HFFc6 (cell line): Measurements from ENCODE around the gene SEPTIN1. TPM values are rescaled to one million over a fixed set of nuclear protein-coding genes. Genes with fewer than 3 reads are reported as not detected.
A peak's percentile ranks its signal among the peaks of the same experiment; 100 is the strongest.

Experiments
- DNase-seq: peaks from one replicate; pipeline ENCODE4 v3.0.0-alpha.2; 2018
- H3K27ac Mint-ChIP-seq: 2 replicates; pipeline ENCODE4 v1.8.0; 2020; ENCODE audit warnings: mild to moderate bottlenecking, mixed read lengths
- H3K27me3 Mint-ChIP-seq: 2 replicates; pipeline ENCODE4 v1.8.0; 2021; ENCODE audit warnings: mild to moderate bottlenecking, moderate library complexity, mixed read lengths; ENCODE audit not compliant: insufficient read depth
- H3K36me3 Mint-ChIP-seq: 2 replicates; pipeline ENCODE4 v1.8.0; 2021; ENCODE audit warnings: low read depth, mixed read lengths
- H3K4me1 Mint-ChIP-seq: 2 replicates; pipeline ENCODE4 v1.8.0; 2020; ENCODE audit warnings: low read depth, mixed read lengths
- H3K4me3 Mint-ChIP-seq: 2 replicates; pipeline ENCODE4 v1.8.0; 2020; ENCODE audit warnings: mild to moderate bottlenecking, moderate library complexity, mixed read lengths
- H3K9me3 Mint-ChIP-seq: 2 replicates; pipeline ENCODE4 v1.8.0; 2020; ENCODE audit warnings: mild to moderate bottlenecking, mixed read lengths
- total RNA-seq, 6 experiments: library from RNA; stranded (reverse); fragmentation: NEBNext Ultra II Directional; extraction: Animal tissue kit (Norgen Biotek cat#: 25700); gene quantifications; 2 replicates in 1 of 6; 3 replicates in 5 of 6; pipeline ENCODE4 v1.2.3, GENCODE V29; 2021
- TF ChIP-seq, protein P1 (sequence below): fragments of 200-600 bp; sonication (generic); IDR thresholded peaks from 2 replicates; pipeline ENCODE4 v1.5.0; 2021; ENCODE audit warnings: antibody characterized with exemption, mild to moderate bottlenecking

The SEPTIN1 gene
- total RNA-seq, 6 experiments from 2014 or later = 1.5 to 2.8 (median 1.8) TPM

GRCh38 chr16:30414159-30414558, 31.8 kb upstream of the SEPTIN1 start:
- TF ChIP-seq, protein P1, sequence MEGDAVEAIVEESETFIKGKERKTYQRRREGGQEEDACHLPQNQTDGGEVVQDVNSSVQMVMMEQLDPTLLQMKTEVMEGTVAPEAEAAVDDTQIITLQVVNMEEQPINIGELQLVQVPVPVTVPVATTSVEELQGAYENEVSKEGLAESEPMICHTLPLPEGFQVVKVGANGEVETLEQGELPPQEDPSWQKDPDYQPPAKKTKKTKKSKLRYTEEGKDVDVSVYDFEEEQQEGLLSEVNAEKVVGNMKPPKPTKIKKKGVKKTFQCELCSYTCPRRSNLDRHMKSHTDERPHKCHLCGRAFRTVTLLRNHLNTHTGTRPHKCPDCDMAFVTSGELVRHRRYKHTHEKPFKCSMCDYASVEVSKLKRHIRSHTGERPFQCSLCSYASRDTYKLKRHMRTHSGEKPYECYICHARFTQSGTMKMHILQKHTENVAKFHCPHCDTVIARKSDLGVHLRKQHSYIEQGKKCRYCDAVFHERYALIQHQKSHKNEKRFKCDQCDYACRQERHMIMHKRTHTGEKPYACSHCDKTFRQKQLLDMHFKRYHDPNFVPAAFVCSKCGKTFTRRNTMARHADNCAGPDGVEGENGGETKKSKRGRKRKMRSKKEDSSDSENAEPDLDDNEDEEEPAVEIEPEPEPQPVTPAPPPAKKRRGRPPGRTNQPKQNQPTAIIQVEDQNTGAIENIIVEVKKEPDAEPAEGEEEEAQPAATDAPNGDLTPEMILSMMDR = no peak
- Mint-ChIP-seq H3K27me3 (peaks cover 1% of the 10 kb centered on the region; the same call in 1 of the 2 replicates), H3K36me3 (peaks cover 15% of the 10 kb centered on the region), H3K4me1 (peaks cover 34% of the 10 kb centered on the region), H3K4me3 (no peak overlapping the region), H3K9me3 (no peaks in the 10 kb centered on the region), H3K27ac (no peak overlapping the region)
- no peak for DNase-seq

GRCh38 chr16:30413112-30413806, 30.9 kb upstream of the SEPTIN1 start:
- Mint-ChIP-seq H3K27ac (no peak overlapping the region; the same call in 1 of the 2 replicates), H3K27me3 (peaks cover 1% of the 10 kb centered on the region; the same call in 1 of the 2 replicates), H3K36me3 (peaks cover 11% of the 10 kb centered on the region), H3K4me1 (peaks cover 41% of the 10 kb centered on the region), H3K4me3 (no peak overlapping the region), H3K9me3 (no peaks in the 10 kb centered on the region)
- TF ChIP-seq, protein P1 = no peak
- no peak for DNase-seq

- Mint-ChIP-seq H3K27ac (peak overlapping the region; percentile 63), H3K27me3 (peaks cover 1% of the 10 kb centered on the region; the same call in 1 of the 2 replicates), H3K9me3 (no peaks in the 10 kb centered on the region), H3K36me3 (peaks cover 11% of the 10 kb centered on the region), H3K4me3 (peak overlapping the region; percentile 91), H3K4me1 (peaks cover 33% of the 10 kb centered on the region)
- peak; percentile 76 for DNase-seq
- TF ChIP-seq, protein P1 = peak; percentile 95
Measured at GRCh38 chr16:30409125-30410060, 27.0 kb upstream of the SEPTIN1 start.

DNA sequence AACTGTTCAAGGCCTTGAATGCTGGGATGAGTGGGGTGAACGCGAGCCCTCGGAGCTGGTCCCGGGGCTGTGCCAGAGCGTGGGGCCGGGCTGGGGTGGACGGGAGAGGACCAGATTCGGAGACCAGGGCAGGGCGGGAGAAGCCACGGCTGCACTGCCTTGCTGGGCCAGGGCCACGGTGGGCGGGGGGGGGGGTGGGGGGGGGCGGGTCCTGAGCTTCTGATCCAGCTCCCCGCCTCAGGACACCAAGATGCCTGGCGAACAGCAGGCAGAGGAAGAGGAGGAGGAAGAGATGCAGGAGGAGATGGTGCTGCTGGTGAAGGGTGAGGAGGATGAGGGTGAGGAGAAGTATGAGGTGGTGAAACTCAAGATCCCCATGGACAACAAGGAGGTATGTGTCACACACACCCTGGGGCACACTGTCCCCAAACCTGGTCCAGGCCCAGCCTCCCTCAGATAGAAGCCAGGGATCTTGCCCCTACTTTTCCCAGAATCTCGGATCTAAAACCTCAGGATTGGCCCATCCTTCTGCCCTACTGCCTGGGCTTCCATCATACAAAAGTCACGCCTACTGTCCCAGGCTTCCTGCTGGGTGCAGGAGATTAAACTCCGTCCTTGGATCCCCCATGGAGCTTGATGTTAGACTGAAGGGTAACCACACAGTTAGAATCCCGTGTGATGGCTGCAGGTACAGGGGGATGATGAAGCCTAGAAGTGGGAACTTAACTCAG, 25.6 kb upstream of the SEPTIN1 start:
- peaks cover 1% of the 10 kb centered on the region; the same call in 1 of the 2 replicates for H3K27me3 Mint-ChIP-seq
- peak overlapping the region; percentile 91 for H3K4me3 Mint-ChIP-seq
- H3K36me3 Mint-ChIP-seq = peaks cover 6% of the 10 kb centered on the region
- H3K4me1 Mint-ChIP-seq = peaks cover 33% of the 10 kb centered on the region
- no peaks in the 10 kb centered on the region for H3K9me3 Mint-ChIP-seq
- TF ChIP-seq, protein P1 = no peak
- peak overlapping the region; percentile 83 for H3K27ac Mint-ChIP-seq
- DNase-seq = peak; percentile 41
